D721Med (cell line): ENCODE results near the gene CREB3L2.

ENCODE experiments used
- DNase-seq: peaks from one replicate; pipeline ENCODE4 v3.0.0; 2011; ENCODE audit warnings: low spot score; ENCODE audit not compliant: insufficient read length
- FAIRE-seq: peaks from 2 replicates; lab custom pipeline; 2011; peaks lifted over from hg19 to GRCh38; lab: Jason Lieb, UNC
- TF ChIP-seq, protein P1 (sequence below): IDR thresholded peaks from 2 replicates; pipeline ENCODE4 v1.5.1; 2012; ENCODE audit warnings: mild to moderate bottlenecking, control low read depth; ENCODE audit not compliant: insufficient read depth; ENCODE audit errors: missing control alignments

CREB3L2 gene

GRCh38 chr7:137873524-137873923, 128.4 kb downstream of the CREB3L2 start:
- no peak for FAIRE-seq
- TF ChIP-seq, protein P1, sequence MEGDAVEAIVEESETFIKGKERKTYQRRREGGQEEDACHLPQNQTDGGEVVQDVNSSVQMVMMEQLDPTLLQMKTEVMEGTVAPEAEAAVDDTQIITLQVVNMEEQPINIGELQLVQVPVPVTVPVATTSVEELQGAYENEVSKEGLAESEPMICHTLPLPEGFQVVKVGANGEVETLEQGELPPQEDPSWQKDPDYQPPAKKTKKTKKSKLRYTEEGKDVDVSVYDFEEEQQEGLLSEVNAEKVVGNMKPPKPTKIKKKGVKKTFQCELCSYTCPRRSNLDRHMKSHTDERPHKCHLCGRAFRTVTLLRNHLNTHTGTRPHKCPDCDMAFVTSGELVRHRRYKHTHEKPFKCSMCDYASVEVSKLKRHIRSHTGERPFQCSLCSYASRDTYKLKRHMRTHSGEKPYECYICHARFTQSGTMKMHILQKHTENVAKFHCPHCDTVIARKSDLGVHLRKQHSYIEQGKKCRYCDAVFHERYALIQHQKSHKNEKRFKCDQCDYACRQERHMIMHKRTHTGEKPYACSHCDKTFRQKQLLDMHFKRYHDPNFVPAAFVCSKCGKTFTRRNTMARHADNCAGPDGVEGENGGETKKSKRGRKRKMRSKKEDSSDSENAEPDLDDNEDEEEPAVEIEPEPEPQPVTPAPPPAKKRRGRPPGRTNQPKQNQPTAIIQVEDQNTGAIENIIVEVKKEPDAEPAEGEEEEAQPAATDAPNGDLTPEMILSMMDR = no peak
- DNase-seq = no peak

DNA sequence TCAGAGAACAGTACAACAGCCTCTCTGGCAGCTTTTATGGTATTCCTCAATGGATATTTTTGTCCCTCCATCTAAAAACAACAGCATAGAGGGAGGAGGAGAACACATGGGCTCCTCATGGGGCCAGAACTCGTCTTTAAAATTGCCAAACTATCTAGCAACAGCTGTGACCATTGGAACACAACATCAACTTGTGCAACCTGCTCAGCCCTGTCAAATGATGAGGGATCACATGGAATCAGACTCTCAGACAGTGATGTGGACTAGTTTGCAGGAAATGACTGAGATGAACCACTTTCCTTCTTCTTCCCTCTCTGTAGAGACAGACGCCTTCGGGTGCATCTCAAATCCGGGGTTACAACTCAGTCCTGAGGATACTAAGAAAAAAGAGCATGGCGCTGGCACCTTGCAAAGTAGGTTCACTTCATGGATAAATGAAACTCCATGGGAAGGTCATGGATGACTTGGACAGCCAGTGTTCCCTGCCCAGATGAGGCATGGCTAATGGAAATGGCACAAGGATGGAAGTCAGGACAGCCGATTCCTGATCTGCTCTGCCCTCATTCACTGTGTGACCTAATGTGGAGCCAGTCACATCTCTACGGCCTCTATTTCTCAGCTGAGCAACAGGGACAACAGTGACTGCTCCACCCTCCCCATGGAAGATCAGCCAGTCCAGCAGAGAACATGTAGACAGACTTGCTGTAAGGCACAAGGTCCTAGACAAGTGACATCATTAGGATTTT, 130.5 kb downstream of the CREB3L2 start:
- FAIRE-seq = no peak
- no peak for DNase-seq
- TF ChIP-seq, protein P1 = no peak

- TF ChIP-seq, protein P1 = no peak
- no peak for DNase-seq
- no peak for FAIRE-seq
These were observed 131.2 kb downstream of the CREB3L2 start for GRCh38 chr7:137870684-137871083.

GRCh38 chr7:137870078-137870477, 131.8 kb downstream of the CREB3L2 start:
- no peak for DNase-seq
- TF ChIP-seq, protein P1 = no peak
- no peak for FAIRE-seq

- TF ChIP-seq, protein P1 = no peak
- DNase-seq (no peak), FAIRE-seq (no peak)
These were observed 132.6 kb downstream of the CREB3L2 start for GRCh38 chr7:137869260-137869659.

DNA sequence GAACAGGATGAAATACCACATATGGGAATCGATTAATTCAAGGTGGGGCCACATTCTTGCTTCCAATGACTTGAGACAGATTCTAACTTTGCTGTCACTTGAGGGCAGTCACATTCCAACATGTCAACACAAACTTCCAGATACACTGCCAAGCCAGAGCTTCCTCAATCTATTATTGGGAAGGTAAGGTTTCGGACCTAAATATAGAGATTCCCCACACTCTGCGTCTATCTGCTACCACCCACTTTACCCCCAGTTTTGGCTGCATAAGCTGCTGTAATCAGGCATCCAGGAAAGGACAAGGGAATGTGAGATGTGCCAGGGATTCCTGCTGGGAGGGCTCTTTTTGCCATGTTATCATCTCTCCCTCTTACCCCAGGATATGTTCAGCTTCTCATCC, 134.6 kb downstream of the CREB3L2 start:
- TF ChIP-seq, protein P1 = no peak
- DNase-seq (no peak), FAIRE-seq (no peak)

DNA sequence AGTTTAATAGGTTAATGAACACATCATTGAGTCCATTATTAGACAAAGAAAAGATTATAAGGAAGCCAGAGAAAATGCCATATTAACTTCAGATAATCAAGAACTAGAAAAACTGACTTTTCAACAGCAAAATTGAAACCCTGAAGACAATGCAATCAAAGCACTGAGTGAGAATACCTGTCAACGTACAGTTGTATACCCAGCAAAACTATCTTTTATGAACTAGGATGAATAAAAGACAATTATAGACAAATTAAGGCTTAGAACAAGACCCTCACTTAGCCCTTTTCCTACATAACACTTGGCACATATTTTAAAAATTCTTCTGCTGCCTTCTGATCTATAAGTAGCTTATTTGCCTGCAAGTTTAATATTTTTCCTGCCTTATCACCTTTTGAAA, 136.1 kb downstream of the CREB3L2 start:
- DNase-seq (no peak), FAIRE-seq (no peak)
- TF ChIP-seq, protein P1 = no peak
